HepG2 (cell line): Measurements from ENCODE around the gene MTO1. TPM values are rescaled to one million over a fixed set of nuclear protein-coding genes. Genes with fewer than 3 reads are reported as not detected.

Source experiments
- ATAC-seq: fragments of 200-7000 bp; cut with Tn5 transposase; 3 replicates; pipeline ENCODE4 v1.9.1; 2020; ENCODE audit warnings: mild to moderate bottlenecking, moderate library complexity
- BruUV-seq: library from RNA; stranded (reverse); fragments of 400-500 nt; replicated peaks from 2 replicates; lab custom pipeline; 2021; lab: Mats Ljungman, UMichigan
- CTCF ChIA-PET: fragments of 300-600 bp; formaldehyde crosslinking; extraction: SDS; loops from one replicate; lab custom pipeline; 2021; ENCODE audit warnings: low total read pairs, inconsistent platforms, low intra/inter-chr PET ratio; lab: Yijun Ruan, JAX
- POLR2A ChIA-PET: fragments of 350-600 bp; sonication (Branson Sonifier 250); formaldehyde crosslinking; loops from one replicate; lab custom pipeline; 2020; ENCODE audit warnings: antibody characterized with exemption, inconsistent platforms; lab: Yijun Ruan, JAX
- DNase-seq: peaks from one replicate; pipeline ENCODE4 v3.0.0-alpha.2; 2015; ENCODE audit warnings: low spot score
- FAIRE-seq: peaks from 3 replicates; lab custom pipeline; 2011; peaks lifted over from hg19 to GRCh38; lab: Jason Lieb, UNC
- H2AFZ ChIP-seq: one replicate; pipeline ENCODE4 v1.6.1; 2011; ENCODE audit warnings: low read length, inconsistent platforms
- H3K27ac ChIP-seq: fragments of 300-600 bp; 3 replicates; pipeline ENCODE4 v1.8.0; 2011; ENCODE audit warnings: mixed run types, mild to moderate bottlenecking, mixed read lengths, low read length, inconsistent platforms; ENCODE audit not compliant: insufficient read depth; ENCODE audit errors: extremely low read length
- H3K27me3 ChIP-seq, 2 experiments: fragments of 200-600 bp in 1 of 2; 2 replicates in 1 of 2; 3 replicates in 1 of 2; pipeline versions ENCODE4 v1.6.0 to v1.8.0; 2011; ENCODE audit warnings: low read length in 2 of 2, mild to moderate bottlenecking in 2 of 2, moderate library complexity in 2 of 2, inconsistent platforms in 1 of 2; ENCODE audit not compliant: insufficient read depth in 2 of 2, control insufficient read depth in 1 of 2
- H3K36me3 ChIP-seq, 2 experiments: fragments of 200-600 bp in 1 of 2; replicated peaks in 1 of 2; 2 replicates in 1 of 2; 3 replicates in 1 of 2; pipeline versions ENCODE4 v1.5.1 to v1.8.0; 2011; ENCODE audit warnings: low read length in 2 of 2, inconsistent platforms in 1 of 2; ENCODE audit not compliant: insufficient read depth in 2 of 2, control insufficient read depth in 1 of 2
- H3K4me1 ChIP-seq: 2 replicates; pipeline ENCODE4 v1.5.1; 2012; ENCODE audit warnings: low read length, inconsistent platforms; ENCODE audit not compliant: insufficient read depth
- H3K4me2 ChIP-seq: 2 replicates; pipeline ENCODE4 v1.6.0; 2011; ENCODE audit warnings: low read depth, low read length, inconsistent platforms
- H3K4me3 ChIP-seq, 3 experiments: fragments of 200-600 bp in 1 of 3; sonication (generic), shearing (Covaris generic) in 1 of 3; replicated peaks in 1 of 3; 2 replicates each; pipeline ENCODE4 v1.5.1; 2011 to 2016; ENCODE audit warnings: low read length in 3 of 3, inconsistent platforms in 2 of 3, low read depth in 2 of 3, mild to moderate bottlenecking in 2 of 3, control low read depth in 1 of 3, mixed read lengths in 1 of 3; ENCODE audit not compliant: insufficient read depth in 1 of 3
- H3K79me2 ChIP-seq: one replicate; pipeline ENCODE4 v1.6.1; 2011; ENCODE audit warnings: low read length, inconsistent platforms; ENCODE audit not compliant: insufficient read depth
- H3K9ac ChIP-seq: 2 replicates; pipeline ENCODE4 v1.6.0; 2011; ENCODE audit warnings: mild to moderate bottlenecking, low read depth, low read length, inconsistent platforms; ENCODE audit not compliant: insufficient read depth
- H3K9me3 ChIP-seq: 2 replicates; pipeline ENCODE4 v1.5.1; 2012; ENCODE audit warnings: mild to moderate bottlenecking, low read length
- H4K20me1 ChIP-seq: 2 replicates; pipeline ENCODE4 v1.6.0; 2011; ENCODE audit warnings: inconsistent platforms, mild to moderate bottlenecking, low read length, moderate library complexity; ENCODE audit not compliant: insufficient read depth
- ATAD3A ChIP-seq: sonication (generic); formaldehyde crosslinking; IDR thresholded peaks from 2 replicates; pipeline ENCODE4 v1.4.0; 2020; ENCODE audit warnings: missing genetic modification reagents
- CEBPB ChIP-seq: IDR thresholded peaks from 2 replicates; pipeline ENCODE4 v1.6.1; 2011; ENCODE audit warnings: low read depth, low read length, improper control_type of control experiment, borderline replicate concordance
- HOXD1 ChIP-seq: sonication (generic); formaldehyde crosslinking; IDR thresholded peaks from 2 replicates; pipeline ENCODE4 v1.5.0; 2020; ENCODE audit warnings: missing genetic modification reagents
- MED13 ChIP-seq: sonication (generic); formaldehyde crosslinking; IDR thresholded peaks from 2 replicates; pipeline ENCODE4 v1.5.0; 2020; ENCODE audit warnings: missing genetic modification reagents
- ZBTB26 ChIP-seq: IDR thresholded peaks from 2 replicates; pipeline ENCODE4 v1.6.1; 2016; ENCODE audit warnings: missing compliant biosample characterization, missing genetic modification reagents, borderline replicate concordance
- ZMAT3 ChIP-seq: sonication (generic); formaldehyde crosslinking; conservative IDR thresholded peaks from 2 replicates; pipeline ENCODE4 v1.7.0; 2021; ENCODE audit warnings: missing genetic modification reagents
- ZNF275 ChIP-seq: sonication (generic); formaldehyde crosslinking; IDR thresholded peaks from 2 replicates; pipeline ENCODE4 v1.8.0; 2022; ENCODE audit warnings: missing genetic modification reagents, mild to moderate bottlenecking, inconsistent platforms, borderline replicate concordance
- WGBS: methylation state at CpG from one replicate; pipeline ENCODE4 v1.1.6; 2017; ENCODE audit warnings: low lambda C conversion rate; 5-methylcytosine and 5-hydroxymethylcytosine counted together
- in situ Hi-C: cut with HindIII; loops from 2 replicates; pipeline ENCODE4 v1.10.0; 2017; ENCODE audit warnings: low pct_unique_long_range_greater_than_20kb; ENCODE audit not compliant: extremely low pct_ligation_motif_present
- intact Hi-C: fragments of 100-400 bp; cut with micrococcal nuclease; formaldehyde crosslinking; loops from one replicate; pipeline ENCODE4 v1.10.0; 2022; ENCODE audit not compliant: unreplicated experiment
- polyA plus RNA-seq, 8 experiments: library from polyadenylated mRNA; depleted of rRNA in 3 of 8; stranded (reverse) in 7 of 8; unstranded in 1 of 8; fragments of >200 nt; fragmentation: Illumina TruSeq in 4 of 8; extraction: Trizol in 4 of 8; gene quantifications; 2 replicates each; pipeline versions ENCODE4 v1.2.1 to v1.2.3, GENCODE V29; 2011 to 2016; ENCODE audit warnings: low read depth in 4 of 8, missing spikeins in 1 of 8, mixed read lengths in 1 of 8; ENCODE audit not compliant: insufficient read depth in 1 of 8
- total RNA-seq, 5 experiments: library from RNA; depleted of rRNA; stranded (reverse); fragments of >200 nt; fragmentation: Illumina TruSeq; extraction: Trizol; gene quantifications; 2 replicates each; pipeline ENCODE4 v1.2.3, GENCODE V29; 2016; ENCODE audit warnings: low read depth in 1 of 5

Gene MTO1
- total and polyA plus RNA-seq, 2 of the 13 experiments (the other 11 are each of a cell fraction or from before 2014, with no cell fraction given): 21.1 to 45.3 TPM

GRCh38 chr6:73542891-73543290 lies 81.4 kb downstream of the MTO1 start (continued):
- TF ChIP-seq ZMAT3 (CRISPR knock-in tag): no peak
- TF ChIP-seq ZBTB26: no peak
- TF ChIP-seq ATAD3A (CRISPR knock-in tag): no peak
- no peak for TF ChIP-seq HOXD1 (CRISPR knock-in tag)

GRCh38 chr6:73547036-73547435 lies 85.5 kb downstream of the MTO1 start:
- FAIRE-seq: no peak
- DNase-seq: no peak
- Histone ChIP-seq H3K36me3 (no peaks in the 10 kb centered on the region), H3K9me3 (no peaks in the 10 kb centered on the region)
- intact Hi-C loops: no loop called here
- WGBS: 83% methylated on average over 1 of the region's 1 CpG
- TF ChIP-seq ZNF275 (CRISPR knock-in tag) (no peak), MED13 (no peak), CEBPB (no peak)
- TF ChIP-seq, all 625 proteins: peak for 0
- CTCF ChIA-PET: no interaction called here
- Histone ChIP-seq H3K27ac (no peak overlapping the region), H2AFZ (no peak overlapping the region), H4K20me1 (no peaks in the 10 kb centered on the region), H3K79me2 (no peaks in the 10 kb centered on the region), H3K4me1 (peaks cover 22% of the 10 kb centered on the region), H3K4me3 (no peak overlapping the region), H3K9ac (no peak overlapping the region), H3K27me3 (no peaks in the 10 kb centered on the region), H3K4me2 (no peak overlapping the region)
- ATAC-seq: no peak
- in situ Hi-C loops: no loop called here
- BruUV-seq: no TSS peak
- POLR2A ChIA-PET: no interaction called here
